ENCODE data around the gene SORCS2.

- TF ChIP-seq CTCF (IDR thresholded peaks at IDR 0.05): no peak
- TF ChIP-seq POLR2A (IDR thresholded peaks at IDR 0.05): no peak
These were observed 338.7 kb downstream of the SORCS2 start for GRCh38 chr4:7530932-7531639.
